Adrenal gland (tissue), 12 donors: ENCODE results near the gene TBC1D9. TPM values are rescaled to one million over a fixed set of nuclear protein-coding genes. Genes with fewer than 3 reads are reported as not detected.

ENCODE experiments used
- DNase-seq, 7 donors: peaks; one replicate each; pipeline ENCODE4 v3.0.0-alpha.2; 2019 to 2020
- H3K27ac ChIP-seq, 5 donors: fragments of 200-600 bp; sonication (generic) in 4 of 5; 1 replicate in 3 of 5; 2 replicates in 2 of 5; pipeline versions ENCODE4 v1.5.1 to v1.8.0; 2016 to 2020; ENCODE audit warnings: mild to moderate bottlenecking in 1 of 5
- H3K27me3 ChIP-seq: fragments of 200-600 bp; 2 replicates; pipeline ENCODE4 v1.8.0; 2021
- H3K36me3 ChIP-seq, 2 donors: fragments of 200-600 bp; replicated peaks in 1 of 2; 1 replicate in 1 of 2; 2 replicates in 1 of 2; pipeline versions ENCODE4 v1.5.1 to v1.8.0; 2018 to 2022
- H3K4me1 ChIP-seq, 2 donors: fragments of 200-600 bp; replicated peaks in 1 of 2; 1 replicate in 1 of 2; 2 replicates in 1 of 2; pipeline versions ENCODE4 v1.5.1 to v1.8.0; 2018 to 2021
- H3K4me3 ChIP-seq, 4 donors: fragments of 200-600 bp; sonication (generic) in 3 of 4; one replicate each; pipeline ENCODE4 v1.5.1; 2016 to 2018
- H3K9me3 ChIP-seq, 3 donors: fragments of 200-600 bp; sonication (generic) in 1 of 3; replicated peaks in 1 of 3; 1 replicate in 2 of 3; 2 replicates in 1 of 3; pipeline versions ENCODE4 v1.5.1 to v1.8.0; 2016 to 2021
- POLR2A ChIP-seq, 2 donors: fragments of 450-650 bp; IDR thresholded peaks; one replicate each; pipeline ENCODE4 v1.6.1; 2017; ENCODE audit warnings: antibody characterized with exemption in 2 of 2, mild to moderate bottlenecking in 2 of 2, moderate library complexity in 1 of 2
- WGBS, 4 donors: extraction: QIAGEN DNeasy Blood & Tissue Kit in 2 of 4; methylation state at CpG; one replicate each; pipeline versions ENCODE4 v1.1.5 to v1.1.7; 2013 to 2017; 5-methylcytosine and 5-hydroxymethylcytosine counted together
- intact Hi-C, 2 donors: fragments of 100-400 bp; cut with DNase I; formaldehyde crosslinking; loops; one replicate each; pipeline versions ENCODE4 v1.14.1 to v1.15.0; 2022 to 2023
- polyA plus RNA-seq, 3 donors: library from polyadenylated mRNA; stranded (reverse); fragments of 200-250 nt in 2 of 3; fragments of 350-450 nt in 1 of 3; fragmentation: Illumina TruSeq in 1 of 3; extraction: RNeasy Lipid Tissue Mini Kit (QIAGEN cat#74804) in 1 of 3; gene quantifications; one replicate each; pipeline ENCODE4 v1.2.3, GENCODE V29; 2013 to 2014
- total RNA-seq, 9 donors: library from RNA; depleted of rRNA in 4 of 9; stranded (reverse); fragments of >200 nt in 4 of 9; fragments of 120-200 nt in 1 of 9; fragmentation: NEBNext Ultra II Directional in 1 of 9; extraction: Animal tissue kit (Norgen Biotek cat#: 25700) in 1 of 9; gene quantifications; one replicate each; pipeline versions ENCODE4 v1.1.0 to v1.2.4, GENCODE V29; 2013 to 2023
- TF ChIP-seq, protein P1 (sequence below), 6 experiments: fragments of 450-650 bp in 4 of 6; fragments of 200-600 bp in 2 of 6; sonication (generic) in 1 of 6; IDR thresholded peaks; 1 replicate in 5 of 6; 2 replicates in 1 of 6; pipeline versions ENCODE4 v1.5.1 to v1.8.0; 2016 to 2021; ENCODE audit warnings: antibody characterized with exemption in 6 of 6, mild to moderate bottlenecking in 2 of 6, moderate library complexity in 1 of 6
- donor health status: healthy with polysubstance abuse.
- donor health status: Bipolar disorder and iron deficiency.
- donor health status: DM: yes; HTN: yes; CAD: no.
- donor health status: DM: no; HTN: no; CAD: no.
- donor health status: DM: no; HTN: no; CAD: no.
- donor health status: DM: yes; HTN: yes; CAD: no.

TBC1D9 gene
- total and polyA plus RNA-seq, 12 donors: 3.8 to 27.7 (median 14.3) TPM

DNA sequence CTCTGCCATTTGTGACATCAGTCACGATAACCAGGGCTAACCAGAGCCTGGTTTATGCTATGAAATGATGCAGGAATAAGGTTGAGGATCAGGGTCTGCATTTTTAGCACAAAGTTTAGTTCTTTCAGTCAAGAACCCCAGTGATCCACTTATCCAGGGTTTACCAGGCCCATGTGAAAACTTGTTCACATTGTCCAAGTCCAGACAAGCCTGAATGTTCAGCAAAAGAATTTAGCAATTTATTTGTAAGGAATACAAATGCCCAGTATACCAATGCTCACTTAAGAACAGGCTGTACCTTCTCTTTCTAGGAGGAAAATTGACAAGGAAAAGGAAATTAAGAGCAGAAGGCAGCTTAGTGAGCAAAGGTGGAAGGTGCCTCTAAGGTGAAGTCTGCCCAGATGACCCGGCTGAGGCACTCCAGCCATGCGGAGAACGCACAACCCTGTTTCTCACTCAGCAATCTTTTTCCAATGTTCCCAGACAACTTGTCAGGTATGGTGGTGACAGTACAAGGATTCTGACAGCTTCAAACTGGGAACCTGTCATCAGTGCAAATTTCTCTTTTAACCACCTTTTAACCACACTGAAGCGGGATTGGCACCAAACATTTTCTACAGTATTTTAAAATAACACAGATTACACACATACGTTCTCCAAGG, 54.0 kb downstream of the TBC1D9 start:
- H3K4me1 ChIP-seq: peaks cover 0 to 19% of the 10 kb centered on the region in 2 donors
- 94 to 96% (median 95%) methylated on average over 6 of the region's 6 CpGs for WGBS, 4 donors
- H3K9me3 ChIP-seq: peaks cover 0 to 4% (median 0%) of the 10 kb centered on the region in 3 donors
- no peak for TF ChIP-seq POLR2A (IDR thresholded peaks at IDR 0.05)
- TF ChIP-seq, protein P1, sequence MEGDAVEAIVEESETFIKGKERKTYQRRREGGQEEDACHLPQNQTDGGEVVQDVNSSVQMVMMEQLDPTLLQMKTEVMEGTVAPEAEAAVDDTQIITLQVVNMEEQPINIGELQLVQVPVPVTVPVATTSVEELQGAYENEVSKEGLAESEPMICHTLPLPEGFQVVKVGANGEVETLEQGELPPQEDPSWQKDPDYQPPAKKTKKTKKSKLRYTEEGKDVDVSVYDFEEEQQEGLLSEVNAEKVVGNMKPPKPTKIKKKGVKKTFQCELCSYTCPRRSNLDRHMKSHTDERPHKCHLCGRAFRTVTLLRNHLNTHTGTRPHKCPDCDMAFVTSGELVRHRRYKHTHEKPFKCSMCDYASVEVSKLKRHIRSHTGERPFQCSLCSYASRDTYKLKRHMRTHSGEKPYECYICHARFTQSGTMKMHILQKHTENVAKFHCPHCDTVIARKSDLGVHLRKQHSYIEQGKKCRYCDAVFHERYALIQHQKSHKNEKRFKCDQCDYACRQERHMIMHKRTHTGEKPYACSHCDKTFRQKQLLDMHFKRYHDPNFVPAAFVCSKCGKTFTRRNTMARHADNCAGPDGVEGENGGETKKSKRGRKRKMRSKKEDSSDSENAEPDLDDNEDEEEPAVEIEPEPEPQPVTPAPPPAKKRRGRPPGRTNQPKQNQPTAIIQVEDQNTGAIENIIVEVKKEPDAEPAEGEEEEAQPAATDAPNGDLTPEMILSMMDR (IDR thresholded peaks at IDR 0.05): no peak
- DNase-seq: no peak
- H3K4me3 ChIP-seq: no peak overlapping the region
- H3K27ac ChIP-seq: no peak overlapping the region
- intact Hi-C loops: no loop called here
- no peaks in the 10 kb centered on the region for H3K27me3 ChIP-seq
- H3K36me3 ChIP-seq: no peaks in the 10 kb centered on the region

DNA sequence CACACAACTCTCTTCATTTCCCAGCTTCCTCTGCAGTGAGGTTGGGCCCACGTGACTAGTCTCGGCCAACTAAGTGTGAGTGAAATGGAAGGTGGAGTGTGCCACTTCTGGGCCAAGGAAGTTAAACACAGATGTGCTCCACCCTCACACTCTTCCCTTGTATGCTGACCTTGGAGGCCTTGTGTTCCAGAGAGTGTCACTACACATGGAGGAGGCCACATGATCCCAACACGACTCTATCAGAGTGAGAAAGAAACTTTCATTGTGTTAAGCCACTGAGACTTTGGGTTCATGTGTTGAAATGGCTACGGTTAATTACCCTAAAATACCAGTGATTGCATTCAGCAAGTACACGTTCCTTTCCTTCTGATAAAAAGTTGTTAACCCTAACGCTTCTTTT, 55.1 kb downstream of the TBC1D9 start:
- intact Hi-C loops: no loop called here
- H3K4me3 ChIP-seq: no peak overlapping the region
- no peak for DNase-seq
- H3K36me3 ChIP-seq: no peaks in the 10 kb centered on the region
- 87 to 95% (median 90%) methylated on average over 6 of the region's 6 CpGs for WGBS, 4 donors
- no peak for TF ChIP-seq POLR2A (IDR thresholded peaks at IDR 0.05)
- TF ChIP-seq, protein P1 (IDR thresholded peaks at IDR 0.05): no peak
- peaks cover 0 to 19% of the 10 kb centered on the region in 2 donors for H3K4me1 ChIP-seq
- H3K27me3 ChIP-seq: no peaks in the 10 kb centered on the region
- H3K9me3 ChIP-seq: no peaks in the 10 kb centered on the region
- H3K27ac ChIP-seq: no peak overlapping the region

DNA sequence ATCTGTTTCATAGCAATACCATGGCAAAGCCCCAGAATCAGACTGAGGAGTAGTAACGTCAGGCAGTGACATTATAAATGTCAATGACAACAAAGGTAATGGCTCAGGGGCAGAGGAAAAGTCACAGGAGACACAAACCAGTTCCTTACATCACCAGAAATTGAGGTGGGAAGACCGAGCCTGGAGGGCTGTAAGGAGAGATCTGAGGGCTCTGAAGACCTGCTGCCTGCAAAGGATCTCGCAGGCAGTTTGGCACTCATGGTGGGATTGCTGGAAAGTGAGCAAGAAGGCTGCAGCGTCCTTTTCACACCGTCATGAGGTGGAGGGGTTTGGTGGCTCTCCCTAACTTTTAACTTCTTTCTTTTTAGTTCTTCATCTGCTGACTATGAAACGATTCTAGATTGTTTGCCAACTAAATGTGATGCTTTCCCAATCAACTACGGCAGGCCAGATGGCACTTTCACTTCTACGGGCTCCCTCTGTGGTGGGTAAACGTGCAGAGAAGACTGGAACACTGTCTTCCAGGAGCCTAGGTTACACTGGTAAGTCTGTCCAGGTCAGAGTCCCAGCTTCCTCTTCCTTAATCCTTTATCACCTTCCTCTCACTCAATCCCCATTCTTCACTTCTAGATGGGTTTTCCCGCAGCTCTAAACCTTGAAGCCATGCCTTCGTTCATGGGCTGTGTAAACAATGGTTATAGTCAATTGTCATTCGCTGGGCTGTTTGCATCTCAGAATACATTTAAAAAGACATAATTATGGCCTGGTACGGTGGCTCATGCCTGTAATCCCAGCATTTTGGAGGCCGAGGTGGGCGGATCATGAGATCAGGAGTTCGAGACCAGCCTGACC, 58.2 kb downstream of the TBC1D9 start:
- H3K27me3 ChIP-seq: no peaks in the 10 kb centered on the region
- H3K9me3 ChIP-seq: no peaks in the 10 kb centered on the region
- TF ChIP-seq POLR2A (IDR thresholded peaks at IDR 0.05): no peak
- no peak for DNase-seq
- peak overlapping the region in 1 of 5 donors; percentile 31 for H3K27ac ChIP-seq
- 77 to 81% (median 80%) methylated on average over 16 of the region's 16 CpGs for WGBS, 4 donors
- intact Hi-C loops: no loop called here
- no peak overlapping the region for H3K4me3 ChIP-seq
- no peaks in the 10 kb centered on the region for H3K36me3 ChIP-seq
- H3K4me1 ChIP-seq: peaks cover 0 to 6% of the 10 kb centered on the region in 2 donors

DNA sequence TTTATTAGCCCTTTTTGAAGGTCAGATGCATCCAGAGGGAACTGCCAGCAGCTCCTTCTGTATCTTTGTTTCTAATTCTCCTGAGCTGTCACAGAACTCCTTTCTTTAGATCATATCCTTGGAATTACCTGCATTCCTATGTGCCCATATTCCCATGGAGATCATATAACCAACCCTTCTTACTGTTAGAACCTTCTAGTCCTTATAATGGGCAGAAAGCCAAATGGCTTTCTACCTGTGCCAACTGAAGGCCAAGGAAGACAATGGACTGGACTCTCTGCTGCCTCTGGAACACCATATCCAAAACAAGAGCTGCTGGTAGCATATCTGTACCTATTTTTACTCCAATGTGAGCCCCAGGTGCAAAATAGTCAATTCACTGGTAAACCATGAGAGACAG, 60.7 kb downstream of the TBC1D9 start:
- TF ChIP-seq, protein P1 (IDR thresholded peaks at IDR 0.05): no peak
- no peak for TF ChIP-seq POLR2A (IDR thresholded peaks at IDR 0.05)
- no peaks in the 10 kb centered on the region for H3K27me3 ChIP-seq
- intact Hi-C loops: no loop called here
- peaks cover 0 to 16% of the 10 kb centered on the region in 2 donors for H3K4me1 ChIP-seq
- no peak for DNase-seq
- no peaks in the 10 kb centered on the region for H3K36me3 ChIP-seq
- no peaks in the 10 kb centered on the region for H3K9me3 ChIP-seq
- no peak overlapping the region for H3K4me3 ChIP-seq
- H3K27ac ChIP-seq: no peak overlapping the region
